Hypothalamus (tissue), 51 donors: ENCODE measurements around the gene LRRC37B.
"Not testable (repeated sequence)": the region's sequence is repeated elsewhere in the genome, so short reads cannot be mapped to it uniquely, and the experiment has no call there.

ENCODE experiments used
- DNase-seq, 51 donors: peaks; one replicate each; lab custom pipeline; 2025; lab: John Stamatoyannopoulos, UW

The LRRC37B gene

DNA sequence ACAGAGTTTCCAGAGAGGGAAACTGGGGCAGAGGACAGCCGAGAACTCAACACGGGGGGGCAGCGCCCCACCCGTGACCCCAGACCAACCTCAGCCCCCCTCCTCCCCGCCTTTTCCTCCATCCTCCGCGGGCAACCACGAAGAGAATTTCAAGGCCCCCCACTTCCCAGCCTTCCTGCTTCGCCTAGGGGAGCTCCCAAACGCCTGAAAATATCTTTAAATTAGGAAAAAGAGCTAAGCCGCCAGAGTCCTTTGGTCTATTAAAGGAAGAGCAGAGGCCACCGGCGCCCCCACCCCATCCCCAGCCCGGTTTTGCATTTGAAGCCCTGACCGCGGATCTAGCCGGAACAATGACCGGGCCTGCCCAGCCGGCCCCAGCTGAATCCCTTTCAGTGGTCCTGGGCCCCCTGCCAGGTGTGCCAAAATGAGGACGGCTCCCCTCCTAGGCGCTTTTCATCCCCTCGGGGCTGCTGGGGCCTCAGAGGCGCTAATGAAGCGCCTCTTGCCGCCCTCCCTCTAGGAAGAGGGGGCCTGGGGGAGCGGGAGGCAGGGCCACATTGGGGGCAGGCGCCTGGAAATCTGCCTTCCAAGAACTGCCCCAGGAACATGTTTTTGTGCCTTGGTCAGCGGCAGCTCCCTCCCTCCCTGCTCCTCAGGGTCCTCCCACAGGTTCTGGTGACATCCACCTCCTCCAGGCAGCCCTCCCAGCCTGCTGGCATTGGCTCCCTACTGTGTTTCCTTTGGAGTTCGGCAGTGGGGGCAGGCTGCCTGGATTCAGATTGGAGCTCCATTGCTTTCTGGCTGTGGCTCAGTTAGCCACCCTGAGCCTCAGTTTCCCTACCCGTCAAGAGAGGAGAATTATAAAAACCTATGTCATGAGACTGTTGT, 78.0 kb downstream of the LRRC37B start:
- not testable (repeated sequence) for DNase-seq

DNA sequence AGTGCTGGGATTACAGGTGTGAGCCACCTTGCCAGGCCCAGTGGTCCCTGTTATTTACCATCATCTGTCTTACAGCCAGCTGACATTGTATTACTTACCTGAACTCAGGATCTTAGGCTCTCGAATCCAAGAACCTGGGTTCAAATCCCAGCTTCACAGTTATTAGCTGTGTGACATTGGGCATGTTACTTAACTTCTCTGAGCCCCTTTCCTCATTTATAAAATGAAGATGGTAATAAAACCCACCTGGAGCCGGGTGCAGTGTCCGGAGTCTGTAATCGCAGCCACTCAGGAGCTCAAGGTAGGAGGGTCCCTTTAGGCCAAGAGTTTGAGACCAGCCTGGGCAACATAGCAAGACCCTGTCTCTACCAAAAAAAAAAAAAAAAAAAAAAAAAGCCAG, 79.7 kb downstream of the LRRC37B start:
- not testable (repeated sequence) for DNase-seq

DNA sequence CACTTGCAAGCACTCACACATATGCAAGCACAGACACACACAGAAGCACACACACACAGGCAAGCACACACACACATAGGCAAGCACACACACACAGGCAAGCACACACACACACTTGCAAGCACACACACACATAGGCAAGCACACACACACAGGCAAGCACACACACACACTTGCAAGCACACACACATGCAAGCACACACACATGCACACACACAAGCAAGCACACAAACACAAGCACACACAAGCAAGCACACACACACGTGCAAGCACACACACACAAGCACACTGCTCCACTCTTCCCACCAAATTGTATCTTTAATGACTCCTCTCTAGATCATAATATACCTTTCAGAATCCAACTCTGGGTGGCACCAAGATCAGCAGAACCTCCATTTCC, 84.9 kb downstream of the LRRC37B start:
- DNase-seq = not testable (repeated sequence)

DNA sequence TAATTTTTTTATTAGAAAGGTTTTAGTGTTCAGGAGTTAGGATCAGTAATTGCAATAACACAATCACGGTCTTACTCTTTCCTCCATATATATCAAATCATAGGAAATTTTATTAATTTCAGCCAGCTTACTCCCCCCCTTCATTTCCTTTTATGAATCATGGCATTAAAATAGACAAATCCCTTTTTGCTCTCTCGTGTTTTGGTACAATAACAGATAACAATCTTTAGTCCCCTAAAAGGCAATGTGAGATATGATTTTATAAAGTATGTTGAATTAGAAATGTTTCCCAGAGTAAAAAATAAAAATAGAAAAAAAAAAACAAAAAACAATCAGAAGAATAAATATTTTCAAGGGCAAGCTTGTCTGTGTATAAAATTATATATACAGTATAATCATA, 92.5 kb downstream of the LRRC37B start:
- DNase-seq = no peak

DNA sequence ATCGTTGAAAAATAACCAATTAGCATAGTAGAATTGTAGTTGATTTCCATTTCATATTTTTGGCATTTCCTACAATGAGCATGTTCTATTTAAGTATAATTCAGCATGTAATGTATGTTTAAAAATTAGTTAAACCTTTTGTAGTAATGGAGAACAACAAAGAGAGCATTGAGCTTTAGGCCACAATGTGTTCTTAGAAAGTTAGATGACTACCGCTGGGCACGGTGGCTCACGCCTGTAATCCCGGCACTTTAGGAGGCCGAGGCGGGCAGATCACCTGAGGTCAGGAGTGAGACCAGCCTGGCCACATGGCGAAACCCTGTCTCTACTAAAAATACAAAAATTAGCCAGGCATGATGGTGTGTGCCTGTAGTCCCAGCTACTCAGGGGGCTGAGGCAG, 93.1 kb downstream of the LRRC37B start:
- not testable (repeated sequence) for DNase-seq

DNA sequence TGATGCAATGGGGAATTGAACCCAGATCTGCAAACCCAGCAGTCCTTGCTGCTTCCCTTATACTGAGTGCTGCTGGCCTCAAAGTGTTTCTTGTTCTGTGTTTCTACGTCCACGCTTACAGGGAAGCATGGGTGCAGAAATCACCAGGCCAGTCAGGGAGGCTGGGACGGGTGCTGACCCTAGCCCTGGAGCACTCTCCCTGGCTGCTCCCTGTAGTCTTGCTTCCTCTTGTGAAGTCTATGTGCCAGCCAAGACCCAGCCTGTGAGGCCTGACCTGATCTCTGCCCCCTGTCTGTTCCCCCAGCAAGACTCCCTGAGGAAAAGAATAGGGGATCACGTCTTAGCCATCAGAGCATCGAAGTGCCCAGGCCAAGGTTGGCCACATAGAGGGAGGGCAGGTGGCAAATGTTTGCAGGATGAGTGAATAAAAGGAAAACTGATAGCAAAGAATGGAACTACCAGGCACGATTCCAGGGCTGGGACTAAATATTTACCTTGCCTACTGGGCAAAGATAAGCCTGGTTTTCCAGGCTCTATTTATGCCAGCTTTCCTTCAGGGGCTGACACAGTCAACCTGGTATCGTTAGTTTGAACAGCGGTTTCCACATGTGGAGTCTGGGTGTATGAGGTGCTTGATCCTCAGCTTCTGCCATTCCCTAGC, 93.9 kb downstream of the LRRC37B start:
- DNase-seq = no peak

DNA sequence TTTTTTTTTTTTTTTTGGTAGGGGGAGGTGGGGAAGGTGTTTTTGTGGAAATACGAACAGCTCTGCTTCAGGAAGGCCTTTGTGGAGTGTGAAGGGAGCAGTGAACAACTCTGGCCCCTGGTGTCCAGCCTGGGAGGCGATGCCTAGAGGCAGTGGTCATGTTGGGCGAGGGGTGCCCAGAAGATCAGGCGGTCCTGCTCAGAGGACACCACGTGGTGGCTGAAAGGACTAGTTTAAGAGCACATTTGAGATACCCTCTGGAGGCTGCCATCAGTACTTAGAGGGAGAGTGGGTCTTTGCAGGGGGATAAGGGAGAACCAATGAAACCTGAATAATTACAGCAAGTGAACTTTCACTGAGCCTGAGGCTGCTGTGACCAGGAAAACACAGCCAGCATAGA, 95.0 kb downstream of the LRRC37B start:
- no peak for DNase-seq

DNA sequence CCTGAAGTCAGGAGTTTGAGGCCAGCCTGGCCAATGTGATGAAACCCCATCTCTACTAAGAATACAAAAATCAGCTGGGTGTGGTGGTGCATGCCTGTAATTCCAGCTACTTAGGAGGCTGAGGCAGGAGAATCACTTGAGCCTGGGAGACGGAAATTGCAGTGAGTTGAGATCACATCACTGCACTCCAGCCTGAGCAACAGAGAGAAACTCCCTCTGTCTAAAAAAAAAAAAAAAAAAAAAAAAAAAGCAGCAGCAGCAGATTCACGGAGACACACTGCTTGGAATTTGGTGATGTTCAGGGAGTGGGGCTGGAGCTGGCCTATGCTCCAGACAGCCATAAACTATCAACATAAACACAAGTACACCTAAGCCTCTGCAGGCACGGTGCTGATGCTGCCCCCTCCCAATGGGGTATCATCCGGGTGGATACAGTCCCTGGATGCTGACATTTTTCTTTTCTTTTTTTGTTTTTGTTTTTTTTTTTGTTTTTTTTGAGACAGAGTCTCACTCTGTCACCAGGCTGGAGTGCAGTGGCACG, 95.5 kb downstream of the LRRC37B start:
- no peak for DNase-seq
